Fibroblast of skin of left biceps (primary cell): ENCODE measurements around the gene DPP10.

Experiments
- DNase-seq, 2 experiments: peaks; one replicate each; pipeline ENCODE4 v3.0.0-alpha.2; 2013; ENCODE audit warnings: low read depth in 2 of 2

The DPP10 gene

DNA sequence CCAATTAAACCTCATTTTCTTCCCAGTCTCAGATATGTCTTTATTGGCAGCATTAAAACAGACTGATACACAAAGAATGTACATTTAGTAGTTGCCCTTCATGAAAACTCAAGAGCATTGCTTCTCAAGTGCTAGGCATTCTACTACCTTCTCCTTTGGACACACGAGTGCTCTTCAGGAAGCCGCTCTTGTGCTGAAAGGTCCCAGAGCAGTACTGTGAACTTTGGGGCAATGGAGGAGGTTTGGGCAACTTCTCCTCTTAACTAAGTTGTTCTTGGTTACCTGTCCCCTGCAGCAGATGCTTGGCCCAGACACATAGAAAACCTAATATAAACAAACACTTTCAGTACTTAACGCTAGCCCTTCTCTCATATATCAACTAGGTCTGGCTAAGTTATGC, 362.8 kb downstream of the DPP10 start:
- DNase-seq, result no peak

DNA sequence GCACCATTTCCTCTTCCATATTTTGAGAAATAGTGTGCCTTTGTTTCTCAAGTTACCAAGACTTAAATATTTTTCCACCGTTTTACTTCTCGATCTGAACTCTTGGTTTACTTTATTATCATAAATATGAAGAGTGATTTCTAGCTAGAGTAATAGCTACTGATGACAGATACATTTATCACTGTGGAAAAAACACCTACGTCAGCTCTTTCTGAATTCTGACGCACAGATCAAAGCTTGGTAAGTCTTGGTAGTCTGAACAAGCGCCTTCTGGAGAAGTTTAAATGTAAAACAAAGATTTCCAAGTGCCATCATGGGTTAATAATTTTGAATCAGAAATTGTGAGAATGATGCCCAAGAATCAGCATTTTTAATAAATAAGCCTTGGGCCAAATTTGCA, 367.7 kb downstream of the DPP10 start:
- no peak for DNase-seq

DNA sequence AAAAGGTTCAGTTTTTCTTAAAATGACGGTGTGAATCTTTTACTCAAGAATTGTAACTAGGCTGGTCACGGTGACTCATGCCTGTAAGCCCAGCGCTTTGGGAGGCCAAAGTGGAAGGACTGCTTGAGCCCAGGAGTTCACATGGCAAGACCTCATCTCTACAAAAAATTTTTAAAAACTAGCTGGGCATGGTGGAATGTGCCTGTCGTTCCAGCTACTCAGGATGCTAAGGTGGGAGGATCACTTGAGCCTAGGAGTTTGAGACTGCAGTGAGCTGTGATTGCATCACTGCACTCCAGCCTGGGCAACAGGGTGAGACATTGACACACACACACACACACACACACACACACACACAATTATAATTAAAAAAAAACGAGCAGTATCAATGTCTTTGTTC, 369.8 kb downstream of the DPP10 start:
- DNase-seq, result no peak

DNA sequence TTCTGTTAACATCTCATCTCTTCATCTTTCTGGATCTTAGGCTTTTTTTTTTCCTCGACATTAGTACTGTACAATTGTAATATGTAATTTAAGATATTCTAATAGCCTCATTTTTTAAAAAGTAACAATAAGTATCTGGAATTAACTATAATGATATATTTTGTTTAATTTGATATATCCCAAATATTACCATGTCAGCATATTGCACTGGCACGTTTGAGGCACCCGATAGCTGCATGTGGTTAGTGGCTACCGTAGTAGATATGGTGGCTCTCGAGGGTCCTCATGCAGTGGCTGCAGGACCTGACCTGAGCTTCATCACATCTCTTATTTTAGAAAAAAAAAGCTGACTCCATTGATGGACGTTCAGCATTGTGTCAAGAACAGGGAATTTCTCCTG, 371.9 kb downstream of the DPP10 start:
- DNase-seq, result no peak

DNA sequence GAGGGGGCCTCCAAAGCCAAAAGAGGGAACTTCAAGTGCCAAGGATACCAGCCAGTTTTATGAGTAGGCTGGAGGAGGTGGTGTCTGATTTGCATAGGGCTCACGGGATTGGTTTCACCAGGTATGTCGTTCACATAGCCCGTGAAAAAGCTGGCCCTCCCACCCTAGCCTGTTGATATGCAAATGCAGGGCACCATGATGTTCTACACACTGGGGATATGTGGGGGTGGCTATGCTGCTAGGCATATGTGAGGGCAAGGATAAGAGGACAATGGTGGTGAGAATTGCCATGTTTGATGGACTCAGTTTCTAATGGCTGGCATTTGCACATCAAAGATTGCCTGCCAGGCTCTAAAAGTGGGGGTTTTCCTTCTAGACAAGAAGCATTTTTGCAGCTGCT, 378.6 kb downstream of the DPP10 start:
- DNase-seq, result no peak

DNA sequence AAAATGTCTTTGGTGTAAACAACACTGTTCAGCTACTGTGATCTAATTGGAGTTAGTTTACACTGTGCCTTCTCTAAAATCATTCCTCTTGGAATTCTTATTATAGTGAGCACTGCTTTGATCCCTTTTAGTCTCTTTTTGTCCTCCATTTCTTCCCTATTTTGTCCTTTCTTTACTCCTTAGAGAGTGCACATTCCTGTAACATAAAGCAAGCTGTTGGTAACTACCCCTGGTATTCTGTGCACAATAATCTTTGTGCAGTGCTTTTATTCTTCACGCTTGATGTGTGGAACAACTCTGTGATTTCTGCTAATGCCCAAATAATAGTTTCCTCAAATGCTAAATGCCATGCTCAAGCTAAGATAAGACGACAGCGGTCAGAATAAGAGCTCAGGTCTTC, 401.5 kb downstream of the DPP10 start:
- DNase-seq, result no peak

DNA sequence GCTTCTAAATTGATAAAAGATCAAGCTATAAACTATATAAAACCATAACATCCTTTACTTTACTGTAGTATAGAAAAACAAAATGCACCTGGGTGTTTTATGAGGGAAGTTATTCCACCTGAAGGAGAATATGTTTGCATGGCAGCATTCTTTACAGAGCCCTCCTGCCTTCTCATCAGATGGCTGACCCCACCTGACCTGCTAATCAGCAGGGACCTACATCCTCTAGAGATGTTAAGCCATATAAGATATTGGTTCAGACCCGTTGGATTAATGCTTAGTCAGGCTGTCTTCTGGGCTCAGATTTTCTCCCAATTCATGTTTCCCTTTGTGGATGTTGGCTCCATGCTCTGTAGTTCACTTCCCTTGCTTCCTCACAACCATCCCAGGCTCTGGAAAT, 414.8 kb downstream of the DPP10 start:
- DNase-seq, result no peak

DNA sequence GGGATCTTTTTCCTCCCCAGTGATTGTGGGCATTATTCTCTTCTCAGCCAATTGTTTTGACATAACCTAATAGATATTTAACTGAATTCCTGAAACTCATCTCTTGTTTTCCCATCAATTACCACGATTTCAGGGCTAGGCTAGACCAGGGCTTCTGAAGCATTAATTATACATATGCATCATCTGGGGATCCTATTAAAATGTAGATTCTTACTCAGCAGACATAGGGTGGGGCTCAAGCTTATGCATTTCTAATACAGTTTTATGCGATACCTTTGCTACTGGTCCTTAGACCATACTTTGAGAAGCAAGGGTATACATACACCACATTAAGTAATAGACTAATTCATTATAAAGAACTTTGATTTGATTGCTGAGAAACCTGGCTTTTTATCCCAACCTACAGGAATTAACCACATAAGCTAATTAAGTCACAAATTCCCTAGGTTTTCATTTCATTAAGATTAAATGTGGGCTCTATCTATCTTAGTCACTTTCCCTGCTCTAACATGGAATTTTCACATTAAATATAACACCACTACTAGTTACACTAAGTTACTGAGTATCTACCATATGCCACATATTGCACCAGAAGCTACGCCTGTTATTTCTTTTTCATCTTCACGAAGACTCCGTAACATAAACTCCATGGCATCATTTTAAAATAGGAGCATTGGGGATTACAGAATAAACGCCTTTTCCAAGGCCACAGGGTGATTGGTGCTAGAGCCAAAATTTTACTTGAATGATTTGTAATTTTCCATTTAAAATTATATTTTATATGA, 417.5 kb downstream of the DPP10 start:
- no peak for DNase-seq

DNA sequence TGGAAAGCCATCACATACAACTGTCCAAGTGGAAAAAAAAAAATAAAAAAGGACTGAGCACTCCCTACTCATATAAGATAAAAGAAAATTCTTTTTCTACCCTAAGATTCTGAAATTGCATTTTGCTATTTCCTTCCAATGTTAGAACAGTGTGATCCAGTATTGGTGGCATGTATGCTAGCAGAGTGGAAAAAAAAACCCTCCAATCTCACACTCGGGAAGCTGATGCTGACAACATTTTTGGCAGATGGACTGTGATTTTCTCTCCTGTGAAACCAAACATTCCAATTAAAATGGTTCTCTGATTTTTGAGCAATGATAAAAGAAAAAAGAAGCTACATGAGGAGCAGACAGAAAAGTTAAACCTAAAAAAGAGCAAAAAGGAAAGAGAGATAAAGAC, 419.8 kb downstream of the DPP10 start:
- DNase-seq, result no peak

DNA sequence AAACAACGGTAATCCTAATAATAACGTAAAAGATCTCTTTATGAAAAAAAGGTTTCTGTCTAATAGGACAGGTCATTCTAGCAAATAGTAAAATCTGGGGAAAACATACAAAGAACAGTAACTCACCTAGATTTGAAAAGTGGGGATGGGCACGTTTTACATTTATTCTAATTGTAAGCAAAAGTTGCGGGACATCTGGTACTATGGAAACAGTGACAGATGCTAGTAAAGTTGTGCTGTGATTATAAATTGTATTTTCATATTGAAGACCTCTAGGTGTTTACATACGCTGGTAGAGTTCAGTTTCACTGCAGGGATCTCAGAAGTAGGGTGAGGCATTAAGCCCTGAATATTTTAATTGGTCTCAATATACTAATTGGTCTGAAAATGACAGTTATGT, 422.5 kb downstream of the DPP10 start:
- DNase-seq, result no peak

DNA sequence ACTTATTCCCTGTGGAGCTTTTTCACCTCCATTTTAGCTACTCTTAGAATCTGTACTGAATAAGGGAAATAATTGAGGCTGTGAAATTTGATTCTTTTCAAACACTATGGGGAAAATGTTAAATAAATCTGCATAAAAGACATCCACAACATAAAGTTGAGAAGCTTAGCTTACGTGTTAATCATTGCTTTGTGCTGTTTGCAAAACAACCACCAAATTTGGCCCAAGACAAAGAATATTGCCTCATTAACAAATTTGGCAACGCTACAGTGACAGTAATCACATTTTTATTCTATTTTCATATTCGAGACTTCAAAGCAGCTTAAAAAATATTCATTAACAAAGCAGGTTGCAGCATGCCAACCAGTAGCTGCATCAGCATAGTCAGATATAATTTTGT, 437.6 kb downstream of the DPP10 start:
- DNase-seq, result no peak

DNA sequence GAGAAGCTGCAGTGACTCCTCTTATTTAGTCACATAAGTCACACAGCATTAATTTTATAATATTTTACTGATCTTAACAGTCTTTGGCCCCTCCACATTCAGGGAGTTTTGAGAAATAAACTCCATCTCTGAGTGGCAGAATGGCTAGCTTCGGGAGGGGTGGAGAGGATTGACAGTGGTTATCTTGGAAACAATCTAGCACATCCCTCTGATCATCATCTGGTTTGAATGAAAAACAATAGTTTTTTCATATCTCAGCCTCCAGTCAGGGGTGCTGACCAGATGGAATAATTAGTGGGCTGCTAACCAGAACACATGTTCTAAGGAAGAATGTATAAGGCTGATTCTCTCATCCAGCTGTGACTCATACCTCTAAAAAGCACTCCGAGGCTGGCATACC, 477.5 kb downstream of the DPP10 start:
- no peak for DNase-seq

DNA sequence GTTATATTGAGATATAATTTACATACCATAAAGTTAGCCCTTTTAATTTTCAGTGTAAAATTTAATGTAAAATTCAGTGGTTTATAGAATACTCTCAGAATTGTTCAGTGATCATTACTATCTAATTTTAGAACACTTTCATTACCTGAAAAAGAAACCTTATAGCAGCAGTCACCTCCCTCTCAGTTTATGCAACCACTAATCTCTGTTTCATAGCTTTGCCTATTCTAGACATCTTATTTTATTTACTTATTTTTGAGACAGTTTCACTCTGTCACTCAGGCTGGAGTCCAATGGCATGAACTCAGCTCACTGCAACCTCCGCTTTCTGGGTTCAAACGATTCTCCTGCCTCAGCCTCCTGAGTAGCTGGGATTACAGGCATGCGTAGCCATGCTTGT, 479.6 kb downstream of the DPP10 start:
- no peak for DNase-seq

DNA sequence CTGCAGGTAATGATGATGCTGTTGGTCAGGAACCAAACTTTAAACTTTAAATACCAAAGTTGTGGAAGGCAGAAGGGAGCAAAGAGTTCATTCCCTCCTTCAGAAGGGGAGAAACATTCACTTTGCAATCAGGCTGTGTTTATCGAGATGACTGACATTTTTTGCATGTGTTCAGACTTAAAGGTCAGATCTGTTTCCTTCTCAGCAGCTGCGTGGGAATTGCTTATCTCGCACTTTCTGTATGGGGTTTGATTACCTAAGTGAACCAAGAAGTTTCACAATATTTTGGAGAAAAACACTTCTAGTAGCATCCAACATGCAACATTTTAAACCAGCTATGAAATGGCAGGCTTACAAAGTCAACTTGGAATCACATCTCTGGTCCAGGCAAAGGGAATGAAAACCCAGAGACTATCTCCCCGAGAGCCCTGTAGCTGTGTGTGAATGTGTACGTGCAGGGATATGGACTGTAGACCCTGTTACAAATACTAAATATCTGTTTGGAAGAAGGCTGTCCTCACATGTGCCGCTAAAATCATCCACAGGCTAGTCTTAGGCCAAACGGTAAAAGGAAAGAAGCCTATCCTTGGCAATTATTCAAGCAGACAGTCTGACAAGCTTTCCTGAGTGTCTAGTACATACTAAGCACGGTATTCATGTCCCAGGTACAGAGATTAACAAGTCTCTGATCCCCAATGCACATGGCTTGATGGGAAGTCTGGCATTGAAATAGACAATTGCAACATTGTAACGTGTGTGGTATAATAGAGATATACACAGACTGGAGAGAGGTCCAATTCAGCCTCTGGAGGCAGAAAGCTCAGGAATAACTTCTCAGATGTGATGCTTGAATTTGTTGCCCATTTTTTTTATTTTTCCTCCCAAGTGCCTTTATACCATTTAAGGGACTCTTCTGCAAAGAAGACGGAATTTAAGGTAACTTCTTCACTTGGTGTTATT, 483.1 kb downstream of the DPP10 start:
- no peak for DNase-seq

DNA sequence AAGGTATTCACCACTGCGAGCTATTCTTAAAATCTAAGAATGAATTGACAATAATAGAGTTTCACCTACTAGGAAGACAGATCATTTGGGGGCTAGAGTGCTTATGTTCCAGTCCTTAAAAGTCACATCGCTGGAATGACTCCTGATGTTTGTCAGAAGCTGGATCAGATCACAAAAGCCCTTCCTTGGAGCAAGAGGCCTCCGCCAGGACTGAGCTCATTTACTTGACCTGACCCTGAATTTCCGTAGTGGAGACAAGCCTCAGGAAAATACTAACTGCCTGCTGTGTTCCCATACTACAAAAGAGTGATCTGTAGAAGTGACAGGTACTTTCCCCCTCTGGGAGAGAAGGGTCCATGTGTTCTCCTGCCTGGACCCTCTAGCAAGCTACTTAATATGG, 483.9 kb downstream of the DPP10 start:
- DNase-seq, result no peak

DNA sequence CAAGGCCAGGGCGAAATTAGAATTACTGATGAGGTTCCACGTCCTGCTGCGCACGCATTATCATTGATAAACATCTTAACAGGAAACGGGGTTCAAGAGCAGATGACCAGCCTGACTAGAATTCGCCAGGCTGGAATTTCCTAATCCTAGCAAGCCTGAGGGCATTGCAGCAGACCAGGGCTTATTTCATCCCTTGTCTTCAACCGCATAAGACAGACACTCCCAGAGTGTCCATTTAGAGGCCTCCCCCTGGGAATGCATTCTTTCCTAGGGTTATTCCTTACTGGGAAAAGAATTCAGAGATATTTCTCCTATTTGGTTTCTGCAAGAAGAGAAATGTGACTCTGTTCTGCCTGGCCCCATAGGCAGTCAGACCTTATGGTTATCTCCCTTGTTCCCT, 486.8 kb downstream of the DPP10 start:
- no peak for DNase-seq

DNA sequence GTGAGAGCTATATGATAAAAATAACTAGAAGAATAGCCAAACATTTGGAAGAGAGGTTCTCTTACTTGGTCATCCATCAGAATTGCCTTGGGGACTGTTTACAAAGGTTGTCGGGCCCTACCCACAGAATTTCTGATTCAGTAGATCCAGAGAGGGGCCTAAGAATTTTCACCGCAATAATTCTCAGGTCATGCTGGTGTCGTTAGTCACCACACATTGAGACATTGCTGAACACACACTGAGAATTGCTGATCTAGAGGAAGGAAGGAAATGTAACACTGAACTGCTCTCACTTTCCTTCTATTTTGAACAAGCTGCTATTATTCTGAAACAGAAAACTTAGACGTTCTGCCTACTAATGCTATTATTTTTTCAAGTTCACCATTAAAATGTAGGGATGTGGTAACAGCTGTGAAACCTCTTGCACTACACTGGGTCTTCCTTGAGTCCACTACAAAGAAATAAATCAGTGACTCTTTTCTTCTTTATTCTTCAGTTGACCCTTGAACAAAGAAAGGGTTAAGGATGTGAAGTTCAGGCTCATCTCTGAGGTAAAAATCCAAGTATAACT, 491.3 kb downstream of the DPP10 start:
- DNase-seq, result no peak

DNA sequence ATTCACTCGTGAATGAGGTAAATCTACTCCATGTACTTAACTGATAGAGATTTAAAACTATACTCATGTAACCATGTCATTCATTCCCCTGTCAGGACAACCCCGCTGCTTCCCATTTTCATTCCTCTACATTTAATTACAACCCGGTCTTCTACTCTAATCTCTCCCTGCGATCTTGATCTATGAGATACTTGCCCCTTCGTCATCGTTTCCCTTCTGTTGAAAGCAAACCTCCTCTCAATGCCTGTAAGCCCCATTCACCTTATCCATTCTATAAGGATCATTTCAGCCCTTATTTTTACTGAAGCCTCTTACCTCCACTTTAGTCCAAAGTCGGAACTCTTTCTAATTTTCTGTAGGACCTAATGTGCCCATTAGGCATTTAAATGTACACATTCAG, 492.6 kb downstream of the DPP10 start:
- DNase-seq, result no peak

DNA sequence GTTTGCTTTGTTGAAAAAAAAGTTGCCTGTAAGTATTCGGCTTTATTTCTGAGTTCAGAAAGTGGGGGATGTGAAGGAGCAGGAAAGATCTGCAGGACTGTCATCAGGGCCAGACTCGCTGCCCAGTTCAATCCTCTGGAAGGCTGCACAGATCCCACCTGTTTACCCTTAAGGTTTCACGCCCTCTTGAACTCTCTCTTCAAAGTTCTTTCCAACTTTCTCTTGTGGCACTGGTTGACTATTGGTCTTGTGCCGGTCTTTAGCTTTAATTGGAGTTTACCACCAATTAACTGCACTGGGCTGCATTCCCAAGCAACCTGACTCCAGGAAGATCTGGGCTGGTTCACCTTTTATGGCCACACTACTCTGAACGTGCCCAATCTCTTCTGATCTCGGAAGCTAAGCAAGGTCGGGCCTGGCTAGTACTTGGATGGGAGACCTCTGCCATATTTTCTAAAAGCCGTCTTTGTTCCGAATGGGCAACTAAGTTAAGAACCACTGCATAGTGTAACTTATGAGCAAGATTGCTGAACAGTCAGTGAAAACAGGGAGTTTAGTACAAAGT, 495.0 kb downstream of the DPP10 start:
- DNase-seq, result no peak

DNA sequence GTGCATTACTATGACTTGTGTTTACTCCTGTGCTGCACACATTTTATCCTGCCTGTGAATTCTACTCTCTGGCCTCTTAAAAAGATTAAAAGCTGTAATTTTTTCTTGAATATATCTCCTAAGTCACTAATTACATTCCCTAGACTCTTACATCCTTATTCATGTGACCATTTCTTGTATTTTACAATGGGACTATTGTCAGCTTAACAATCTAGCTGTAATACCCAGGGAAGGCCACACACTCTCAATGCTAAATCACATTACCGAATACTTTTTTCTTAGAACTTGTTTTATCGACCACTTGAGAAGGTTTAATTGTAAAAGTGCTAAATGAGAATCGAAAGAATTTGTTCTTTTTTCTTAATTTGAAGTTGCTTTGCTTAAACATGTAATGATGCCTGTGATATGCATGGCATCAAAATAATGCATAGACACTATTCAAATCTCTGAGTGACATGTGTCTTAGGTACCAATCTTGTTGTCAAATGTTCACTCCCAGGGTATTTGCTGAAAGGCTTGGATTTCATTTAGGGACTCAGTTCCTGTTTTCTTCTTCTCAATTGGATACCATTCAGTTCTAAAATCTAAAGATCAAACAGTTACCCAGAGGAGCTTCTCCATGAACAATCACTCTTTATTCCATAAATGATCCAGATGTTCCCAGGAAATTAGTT, 498.5 kb downstream of the DPP10 start:
- DNase-seq, result no peak

DNA sequence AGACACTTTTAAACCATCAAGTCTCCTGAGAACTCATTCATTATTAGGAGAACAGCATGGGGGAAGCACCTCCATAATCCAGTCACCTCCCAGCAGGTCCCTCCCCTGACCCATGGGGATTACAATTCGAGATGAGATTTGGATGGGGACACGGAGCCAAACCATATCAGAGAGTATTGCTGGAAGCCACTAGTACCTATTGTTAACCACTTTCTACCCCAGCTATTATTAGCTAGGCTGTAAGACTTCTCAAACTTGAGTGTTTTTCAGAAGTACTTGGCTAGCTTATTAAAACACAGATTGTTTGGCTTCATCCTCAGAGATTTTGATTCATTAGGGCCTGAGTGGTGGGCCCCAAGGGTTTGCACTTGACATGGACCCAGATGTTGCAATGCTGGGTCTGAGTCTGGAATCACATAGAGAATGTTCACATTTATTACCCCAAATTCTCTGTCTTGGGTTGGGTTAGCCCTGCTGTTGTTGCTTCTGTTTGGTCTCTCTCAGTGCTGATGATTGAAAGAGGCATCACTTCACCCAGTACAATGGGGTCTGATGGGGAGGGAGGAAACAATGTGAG, 506.9 kb downstream of the DPP10 start:
- DNase-seq, result no peak

DNA sequence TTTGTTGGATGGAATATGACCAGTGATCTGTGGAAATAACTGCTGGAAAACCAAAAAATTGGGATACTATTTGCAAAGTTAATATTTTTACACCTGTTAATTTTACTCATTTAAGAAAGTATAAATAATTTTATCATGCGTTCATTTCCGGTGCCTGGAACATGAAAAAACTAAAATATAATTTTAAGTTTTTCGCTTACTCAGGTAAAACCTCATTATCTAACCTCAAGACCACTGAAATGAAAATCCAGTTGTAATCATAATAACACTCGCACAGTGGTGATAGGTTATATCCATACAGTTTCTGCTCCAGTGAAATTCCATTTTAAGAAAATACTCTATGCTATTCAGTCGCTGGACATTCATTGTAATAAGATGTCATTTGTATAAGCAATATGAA, 517.9 kb downstream of the DPP10 start:
- no peak for DNase-seq
